Stimulated activated CD4-positive, alpha-beta T cell treated with anti-CD3 and anti-CD28 coated beads, TNF-alpha, amount 100 ng/mL, for 4 hours (primary cell): ENCODE data around the gene CYB5R4.
"Not testable (repeated sequence)": the region's sequence is repeated elsewhere in the genome, so short reads cannot be mapped to it uniquely, and the experiment has no call there.

Experiments
- DNase-seq, 3 experiments: peaks; one replicate each; pipeline ENCODE4 v3.0.0-alpha.2; 2020; ENCODE audit warnings: low read depth in 3 of 3

CYB5R4 gene

GRCh38 chr6:83867043-83867442, 7.6 kb downstream of the CYB5R4 start:
- DNase-seq, result no peak

- DNase-seq, result no peak
Observed at GRCh38 chr6:83867527-83868161, 8.2 kb downstream of the CYB5R4 start.

- no peak for DNase-seq
Observed at GRCh38 chr6:83868639-83869038, 9.2 kb downstream of the CYB5R4 start.

- DNase-seq, result no peak
Observed at GRCh38 chr6:83870649-83871048, 11.2 kb downstream of the CYB5R4 start.

- DNase-seq, result no peak
Observed at GRCh38 chr6:83872386-83873118, 13.1 kb downstream of the CYB5R4 start.

GRCh38 chr6:83873869-83874268, 14.4 kb downstream of the CYB5R4 start:
- no peak for DNase-seq

- DNase-seq, result no peak
Observed at GRCh38 chr6:83875843-83876242, 16.4 kb downstream of the CYB5R4 start.

- DNase-seq, result no peak
Observed at GRCh38 chr6:83878902-83879644, 19.6 kb downstream of the CYB5R4 start.

DNA sequence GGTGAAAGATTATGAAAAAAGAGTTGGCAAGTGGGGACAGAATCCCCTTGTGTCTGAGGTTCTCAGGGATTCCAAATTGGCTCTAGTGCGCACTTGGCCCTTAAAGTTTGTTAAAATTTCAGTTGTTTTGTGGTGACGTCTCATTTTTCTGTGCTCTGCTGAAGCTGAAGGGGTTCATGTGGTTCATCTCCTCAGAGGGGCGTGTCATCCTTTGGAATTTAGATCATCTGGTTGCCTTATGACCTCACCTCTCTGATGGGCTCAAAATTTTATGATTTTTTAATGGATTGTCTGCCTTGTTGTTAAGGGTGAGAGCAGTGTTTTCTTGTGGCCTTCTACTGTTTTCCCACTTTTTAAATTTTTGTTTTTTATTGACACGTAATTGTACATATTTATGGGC, 20.3 kb downstream of the CYB5R4 start:
- DNase-seq, result no peak

- no peak for DNase-seq
Observed at GRCh38 chr6:83883240-83883639, 23.8 kb downstream of the CYB5R4 start.

DNA sequence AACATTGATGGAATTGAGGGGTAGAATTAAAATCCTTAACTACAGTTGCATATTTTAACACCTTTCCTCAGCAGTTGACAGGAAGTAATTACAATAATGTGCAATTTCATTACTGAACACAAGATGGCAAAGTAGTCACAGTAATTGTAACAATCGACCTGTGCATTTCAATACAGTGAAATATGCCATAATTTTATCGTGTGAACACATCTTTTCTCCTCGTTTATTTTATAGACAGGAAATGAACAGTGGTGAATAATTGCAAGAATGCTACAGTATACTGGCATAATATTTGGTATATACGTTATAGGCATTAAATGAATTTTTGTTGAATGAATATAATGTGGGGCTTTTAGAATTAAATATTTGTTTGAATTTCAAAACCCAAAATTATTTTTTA, 25.0 kb downstream of the CYB5R4 start:
- DNase-seq, result no peak

- no peak for DNase-seq
Observed at GRCh38 chr6:83885984-83886383, 26.5 kb downstream of the CYB5R4 start.

- DNase-seq, result no peak
Observed at GRCh38 chr6:83889621-83890020, 30.1 kb downstream of the CYB5R4 start.

DNA sequence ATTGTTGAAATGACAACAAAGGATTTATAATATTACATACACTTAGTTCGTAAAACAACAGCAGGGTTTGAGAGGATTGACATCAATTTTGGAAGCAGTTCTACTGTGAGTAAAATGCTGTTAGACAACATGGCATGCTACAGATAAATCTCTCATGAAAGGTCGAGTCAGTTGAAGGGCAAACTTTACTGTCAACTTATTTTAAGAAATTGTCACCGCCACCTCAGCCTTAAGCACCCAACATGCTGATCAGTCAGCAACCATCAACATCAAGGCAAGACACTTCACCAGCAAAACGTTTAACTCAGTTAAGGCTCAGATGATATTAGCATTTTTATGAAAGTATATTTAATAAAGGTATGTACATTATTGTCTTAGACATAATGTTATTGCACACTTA, 31.0 kb downstream of the CYB5R4 start:
- DNase-seq, result no peak

GRCh38 chr6:83891586-83891985, 32.1 kb downstream of the CYB5R4 start:
- DNase-seq, result no peak

GRCh38 chr6:83893024-83893423, 33.5 kb downstream of the CYB5R4 start:
- DNase-seq, result no peak

DNA sequence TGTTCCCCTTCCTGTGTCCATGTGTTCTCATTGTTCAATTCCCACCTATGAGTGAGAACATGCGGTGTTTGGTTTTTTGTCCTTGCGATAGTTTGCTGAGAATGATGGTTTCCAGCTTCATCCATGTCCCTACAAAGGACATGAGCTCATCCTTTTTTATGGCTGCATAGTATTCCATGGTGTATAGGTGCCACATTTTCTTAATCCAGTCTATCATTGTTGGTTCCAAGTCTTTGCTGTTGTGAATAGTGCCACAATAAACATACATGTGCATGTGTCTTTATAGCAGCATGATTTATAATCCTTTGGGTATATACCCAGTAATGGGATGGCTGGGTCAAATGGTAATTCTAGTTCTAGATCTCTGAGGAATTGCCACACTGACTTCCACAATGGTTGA, 37.6 kb downstream of the CYB5R4 start:
- DNase-seq, result not testable (repeated sequence)

- no peak for DNase-seq
Observed at GRCh38 chr6:83901624-83902023, 42.1 kb downstream of the CYB5R4 start.

- no peak for DNase-seq
Observed at GRCh38 chr6:83904395-83904794, 44.9 kb downstream of the CYB5R4 start.

DNA sequence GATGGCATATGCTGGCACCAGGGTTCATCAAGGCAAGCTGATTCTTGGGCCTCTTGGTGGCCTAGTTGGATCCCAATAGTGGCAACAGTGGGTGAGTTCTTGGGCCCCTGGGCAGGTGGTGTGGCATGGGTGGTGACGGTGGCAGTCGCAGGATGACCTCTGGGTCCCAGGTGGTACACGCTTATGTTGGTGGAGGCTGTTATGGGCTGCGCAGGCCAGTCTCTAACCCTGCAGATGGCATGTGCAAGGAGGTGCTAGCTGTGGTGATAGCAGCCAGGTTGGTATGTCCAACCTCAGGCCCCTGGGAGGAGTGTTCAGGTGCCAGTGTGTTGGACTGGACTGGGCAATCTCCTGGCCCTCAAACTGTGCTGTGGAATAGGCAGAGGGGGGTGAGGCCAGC, 46.2 kb downstream of the CYB5R4 start:
- no peak for DNase-seq

- DNase-seq, result not testable (repeated sequence)
Observed at GRCh38 chr6:83907623-83908390, 48.3 kb downstream of the CYB5R4 start.

DNA sequence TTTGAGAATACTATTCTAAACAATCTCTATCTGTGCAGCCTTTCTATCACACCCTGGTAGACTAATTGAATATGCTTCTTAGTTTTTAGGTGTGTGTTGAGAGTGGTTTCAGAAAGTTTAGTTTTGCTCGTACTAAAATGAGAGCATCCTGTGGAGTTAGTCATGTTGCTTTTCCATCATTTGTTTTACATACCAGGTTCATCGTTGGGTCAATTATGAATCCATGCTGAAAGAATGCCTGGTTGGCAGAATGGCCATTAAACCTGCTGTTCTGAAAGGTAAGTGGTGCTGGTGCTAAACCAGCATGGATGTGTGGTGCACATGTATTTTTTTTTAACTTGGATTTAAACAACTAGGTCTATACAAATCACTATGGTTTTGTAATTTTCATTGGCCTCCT, 49.3 kb downstream of the CYB5R4 start:
- no peak for DNase-seq
